ENCODE results near the gene HIF3A. TPM values are rescaled to one million over a fixed set of nuclear protein-coding genes. Genes with fewer than 3 reads are reported as not detected.
"Not testable (repeated sequence)": the region's sequence is repeated elsewhere in the genome, so short reads cannot be mapped to it uniquely, and the experiment has no call there.

Gene HIF3A
- total RNA-seq, 2 experiments from 2014 or later: not detected

- DNase-seq: no peak
- POLR2A ChIA-PET: no interaction called here
- CTCF ChIA-PET: interaction anchor here (0.5 to 1.1 kb wide), 3 partner anchors 19 to 609 kb away, joined by 3 read pairs; no protein-coding TSS in a partner anchor
- Mint-ChIP-seq H3K27ac (no peak overlapping the region), H3K9me3 (ENCODE audit: low read depth) (no peaks in the 10 kb centered on the region), H3K4me3 (no peak overlapping the region), H3K36me3 (ENCODE audit: low read depth) (peaks cover 14% of the 10 kb centered on the region), H3K27me3 (no peaks in the 10 kb centered on the region), H3K4me1 (peaks cover 25% of the 10 kb centered on the region)
- intact Hi-C loops (cut with DNase I, micrococcal nuclease): no loop called here
- ATAC-seq: no peak
Observed at GRCh38 chr19:46366620-46367292, 69.9 kb downstream of the HIF3A start.

GRCh38 chr19:46367426-46367825 lies 70.6 kb downstream of the HIF3A start:
- H3K9me3 Mint-ChIP-seq (ENCODE audit: low read depth): no peaks in the 10 kb centered on the region
- H3K4me3 Mint-ChIP-seq: no peak overlapping the region
- H3K36me3 Mint-ChIP-seq (ENCODE audit: low read depth): peaks cover 12% of the 10 kb centered on the region
- peaks cover 29% of the 10 kb centered on the region for H3K4me1 Mint-ChIP-seq
- ChIA-PET CTCF (interaction anchor here (0.6 to 1.1 kb wide), 5 partner anchors 8 to 101 kb away, joined by 3 to 4 read pairs (median 3); no protein-coding TSS in a partner anchor), POLR2A (no interaction called here)
- H3K27ac Mint-ChIP-seq: no peak overlapping the region
- DNase-seq (no peak), ATAC-seq (no peak)
- H3K27me3 Mint-ChIP-seq: no peaks in the 10 kb centered on the region
- intact Hi-C loops (cut with DNase I, micrococcal nuclease): no loop called here

GRCh38 chr19:46368116-46368515 lies 71.3 kb downstream of the HIF3A start:
- Mint-ChIP-seq H3K9me3 (ENCODE audit: low read depth) (no peaks in the 10 kb centered on the region), H3K27ac (no peak overlapping the region), H3K27me3 (no peaks in the 10 kb centered on the region), H3K4me3 (no peak overlapping the region), H3K36me3 (ENCODE audit: low read depth) (peaks cover 12% of the 10 kb centered on the region), H3K4me1 (peaks cover 29% of the 10 kb centered on the region)
- POLR2A ChIA-PET: interaction anchor here (0.5 kb wide), 1 partner anchor 313 kb away, joined by 4 read pairs; no protein-coding TSS in a partner anchor
- ATAC-seq (no peak), DNase-seq (no peak)
- CTCF ChIA-PET: interaction anchor here (0.6 to 1.1 kb wide), 4 partner anchors 9 to 78 kb away, joined by 3 to 4 read pairs (median 3); no protein-coding TSS in a partner anchor
- intact Hi-C loops (cut with DNase I, micrococcal nuclease): no loop called here

GRCh38 chr19:46369817-46370216 lies 73.0 kb downstream of the HIF3A start:
- peak; percentile 45 for DNase-seq
- Mint-ChIP-seq H3K9me3 (ENCODE audit: low read depth) (no peaks in the 10 kb centered on the region), H3K27me3 (no peaks in the 10 kb centered on the region), H3K36me3 (ENCODE audit: low read depth) (peaks cover 3% of the 10 kb centered on the region), H3K4me1 (peaks cover 28% of the 10 kb centered on the region), H3K4me3 (no peak overlapping the region), H3K27ac (no peak overlapping the region)
- CTCF ChIA-PET: interaction anchor here (0.6 to 1.5 kb wide), 7 partner anchors 14 to 632 kb away, joined by 3 to 5 read pairs (median 3); no protein-coding TSS in a partner anchor
- POLR2A ChIA-PET: interaction anchor here (1.0 kb wide), 1 partner anchor 15 kb away, joined by 3 read pairs; no protein-coding TSS in a partner anchor
- ATAC-seq: peak; percentile 79
- intact Hi-C loops (cut with DNase I, micrococcal nuclease): no loop called here

GRCh38 chr19:46371371-46371901 lies 74.6 kb downstream of the HIF3A start:
- peaks cover 10% of the 10 kb centered on the region for H3K36me3 Mint-ChIP-seq (ENCODE audit: low read depth)
- POLR2A ChIA-PET: no interaction called here
- no peak overlapping the region for H3K4me3 Mint-ChIP-seq

GRCh38 chr19:46372901-46373490 lies 76.2 kb downstream of the HIF3A start:
- intact Hi-C loops (cut with DNase I, micrococcal nuclease): no loop called here
- ATAC-seq: no peak
- H3K27ac Mint-ChIP-seq: no peak overlapping the region
- ChIA-PET CTCF (interaction anchor here (0.6 kb wide), 1 partner anchor 419 kb away, joined by 3 read pairs; no protein-coding TSS in a partner anchor), POLR2A (no interaction called here)
- no peaks in the 10 kb centered on the region for H3K27me3 Mint-ChIP-seq
- no peaks in the 10 kb centered on the region for H3K9me3 Mint-ChIP-seq (ENCODE audit: low read depth)
- H3K4me3 Mint-ChIP-seq: no peak overlapping the region
- H3K4me1 Mint-ChIP-seq: peaks cover 28% of the 10 kb centered on the region
- H3K36me3 Mint-ChIP-seq (ENCODE audit: low read depth): peaks cover 23% of the 10 kb centered on the region
- DNase-seq: no peak

More at GRCh38 chr19:46371371-46371901, 74.6 kb downstream of the HIF3A start:
- ATAC-seq (peak; percentile 75), DNase-seq (peak; percentile 46)
- peaks cover 28% of the 10 kb centered on the region for H3K4me1 Mint-ChIP-seq
- peak overlapping the region; percentile 25 for H3K27ac Mint-ChIP-seq
- CTCF ChIA-PET: no interaction called here
- intact Hi-C loops (cut with DNase I, micrococcal nuclease): no loop called here
- no peaks in the 10 kb centered on the region for H3K9me3 Mint-ChIP-seq (ENCODE audit: low read depth)
- H3K27me3 Mint-ChIP-seq: no peaks in the 10 kb centered on the region

GRCh38 chr19:46373491-46374359 lies 76.9 kb downstream of the HIF3A start:
- no peaks in the 10 kb centered on the region for H3K9me3 Mint-ChIP-seq (ENCODE audit: low read depth)
- intact Hi-C loops (cut with DNase I, micrococcal nuclease): no loop called here
- ChIA-PET CTCF (interaction anchor here (0.6 kb wide), 1 partner anchor 10 kb away, joined by 3 read pairs; no protein-coding TSS in a partner anchor), POLR2A (no interaction called here)
- peaks cover 27% of the 10 kb centered on the region for H3K4me1 Mint-ChIP-seq
- no peaks in the 10 kb centered on the region for H3K27me3 Mint-ChIP-seq
- no peak for DNase-seq
- H3K36me3 Mint-ChIP-seq (ENCODE audit: low read depth): peaks cover 27% of the 10 kb centered on the region
- H3K27ac Mint-ChIP-seq: no peak overlapping the region
- H3K4me3 Mint-ChIP-seq: no peak overlapping the region
- no peak for ATAC-seq

- ATAC-seq: no peak
- intact Hi-C loops (cut with DNase I, micrococcal nuclease): no loop called here
- no peaks in the 10 kb centered on the region for H3K27me3 Mint-ChIP-seq
- H3K9me3 Mint-ChIP-seq (ENCODE audit: low read depth): no peaks in the 10 kb centered on the region
- no peak overlapping the region for H3K4me3 Mint-ChIP-seq
- peaks cover 19% of the 10 kb centered on the region for H3K4me1 Mint-ChIP-seq
- CTCF ChIA-PET: interaction anchor here (0.6 kb wide), 2 partner anchors 9 to 137 kb away, joined by 3 read pairs; no protein-coding TSS in a partner anchor
- H3K27ac Mint-ChIP-seq: no peak overlapping the region
- peaks cover 31% of the 10 kb centered on the region for H3K36me3 Mint-ChIP-seq (ENCODE audit: low read depth)
- no peak for DNase-seq
- POLR2A ChIA-PET: interaction anchor here (0.6 kb wide), 1 partner anchor 339 kb away, joined by 3 read pairs; no protein-coding TSS in a partner anchor
Observed at GRCh38 chr19:46374536-46375475, 78.0 kb downstream of the HIF3A start.

GRCh38 chr19:46375476-46376067 lies 78.7 kb downstream of the HIF3A start:
- POLR2A ChIA-PET; H3K27me3 Mint-ChIP-seq; intact Hi-C loops (cut with DNase I, micrococcal nuclease); ATAC-seq; CTCF ChIA-PET; DNase-seq; H3K4me3 Mint-ChIP-seq; H3K27ac Mint-ChIP-seq; H3K9me3 Mint-ChIP-seq (ENCODE audit: low read depth): not testable (repeated sequence)
- Mint-ChIP-seq H3K4me1 (peaks cover 16% of the 10 kb centered on the region), H3K36me3 (ENCODE audit: low read depth) (peaks cover 35% of the 10 kb centered on the region)
